Peyer's patch (tissue), 4 donors: ENCODE results near the gene BRF1.

ENCODE experiments used
- POLR2A ChIP-seq, 2 donors: fragments of 450-650 bp; IDR thresholded peaks; one replicate each; pipeline ENCODE4 v1.5.1; 2017; ENCODE audit warnings: antibody characterized with exemption in 2 of 2, mild to moderate bottlenecking in 2 of 2, moderate library complexity in 2 of 2
- TF ChIP-seq, protein P1 (sequence below), 6 experiments: fragments of 450-650 bp in 4 of 6; fragments of 200-600 bp in 2 of 6; sonication (generic) in 1 of 6; IDR thresholded peaks; one replicate each; pipeline ENCODE4 v1.5.1; 2017 to 2019; ENCODE audit warnings: antibody characterized with exemption in 6 of 6, mild to moderate bottlenecking in 3 of 6, moderate library complexity in 1 of 6

DNA sequence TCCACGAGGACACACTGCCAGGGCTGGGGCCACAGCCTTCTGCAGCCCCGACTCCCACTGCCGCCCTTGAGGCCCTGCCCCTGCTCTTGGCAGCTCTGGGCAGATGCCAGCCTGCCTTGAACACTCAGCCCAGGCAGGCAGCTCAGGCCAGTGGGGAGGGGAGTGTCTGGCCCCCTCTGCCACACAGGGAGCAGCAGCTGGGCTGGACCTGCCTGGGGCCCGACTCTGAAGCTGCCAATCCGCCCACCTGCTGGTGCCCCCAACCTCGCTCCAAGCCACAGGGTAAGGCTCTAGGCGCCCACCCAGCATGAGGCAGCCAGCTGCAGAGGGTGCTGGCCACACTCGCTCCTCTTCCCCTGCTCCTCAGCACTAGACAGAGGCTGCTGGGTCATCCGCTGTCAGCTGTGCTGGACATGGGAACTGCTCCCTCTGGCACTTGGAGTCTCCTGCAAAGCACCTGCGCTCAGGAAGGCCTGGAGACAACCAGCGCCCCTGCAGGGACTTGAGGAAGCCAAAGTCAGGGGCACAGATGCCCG lies 95.1 kb downstream of the BRF1 start:
- TF ChIP-seq, protein P1, sequence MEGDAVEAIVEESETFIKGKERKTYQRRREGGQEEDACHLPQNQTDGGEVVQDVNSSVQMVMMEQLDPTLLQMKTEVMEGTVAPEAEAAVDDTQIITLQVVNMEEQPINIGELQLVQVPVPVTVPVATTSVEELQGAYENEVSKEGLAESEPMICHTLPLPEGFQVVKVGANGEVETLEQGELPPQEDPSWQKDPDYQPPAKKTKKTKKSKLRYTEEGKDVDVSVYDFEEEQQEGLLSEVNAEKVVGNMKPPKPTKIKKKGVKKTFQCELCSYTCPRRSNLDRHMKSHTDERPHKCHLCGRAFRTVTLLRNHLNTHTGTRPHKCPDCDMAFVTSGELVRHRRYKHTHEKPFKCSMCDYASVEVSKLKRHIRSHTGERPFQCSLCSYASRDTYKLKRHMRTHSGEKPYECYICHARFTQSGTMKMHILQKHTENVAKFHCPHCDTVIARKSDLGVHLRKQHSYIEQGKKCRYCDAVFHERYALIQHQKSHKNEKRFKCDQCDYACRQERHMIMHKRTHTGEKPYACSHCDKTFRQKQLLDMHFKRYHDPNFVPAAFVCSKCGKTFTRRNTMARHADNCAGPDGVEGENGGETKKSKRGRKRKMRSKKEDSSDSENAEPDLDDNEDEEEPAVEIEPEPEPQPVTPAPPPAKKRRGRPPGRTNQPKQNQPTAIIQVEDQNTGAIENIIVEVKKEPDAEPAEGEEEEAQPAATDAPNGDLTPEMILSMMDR (IDR thresholded peaks at IDR 0.05), result no peak
- TF ChIP-seq POLR2A (IDR thresholded peaks at IDR 0.05), result no peak
